ENCODE data around the gene PCDHGA3. TPM values are rescaled to one million over a fixed set of nuclear protein-coding genes. Genes with fewer than 3 reads are reported as not detected.

PCDHGA3 gene
- total RNA-seq, result not detected
- 0.14 TPM for total RNA-seq (2013)

DNA sequence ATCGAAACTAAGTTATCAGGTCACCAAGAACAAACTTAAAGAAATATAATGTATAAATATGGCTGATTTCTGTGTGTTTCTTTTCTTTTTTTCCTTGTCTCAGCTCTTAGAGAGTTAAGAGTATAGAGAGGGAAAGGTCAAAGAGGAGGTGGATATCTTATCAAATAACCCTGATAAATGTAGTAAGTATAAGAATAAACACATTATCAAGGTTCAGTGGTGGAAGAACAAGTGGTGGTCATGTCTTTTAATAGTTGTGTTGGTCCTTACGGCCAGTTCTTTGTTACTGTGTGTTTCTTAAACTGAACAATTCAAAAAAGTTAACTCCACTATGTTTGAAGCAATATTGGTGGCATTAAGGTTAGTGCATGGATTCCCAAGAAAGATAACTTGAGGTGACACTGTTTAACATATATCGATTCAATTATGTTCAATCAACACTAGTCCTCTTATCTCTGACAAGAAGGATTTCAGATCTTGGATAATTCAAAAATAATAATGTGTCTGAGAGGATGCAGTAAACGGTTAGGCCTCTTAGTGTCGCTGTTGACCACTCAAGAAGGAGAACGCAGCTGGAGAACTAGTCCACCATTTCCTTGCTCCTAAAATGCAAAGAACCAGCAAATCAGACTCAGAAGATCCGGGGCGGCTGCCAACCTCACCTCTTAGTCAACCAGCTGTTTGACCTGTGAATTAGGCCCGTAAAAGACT lies at the start of gene PCDHGA3:
Gene PCDHGA3 (plus strand): TSS at position 588 of the 711 bp plus-strand sequence. CDS start 205 bp downstream, outside the sequence.
- no peak within 1 kb of the TSS for H3K27ac ChIP-seq (ENCODE audit: low read length)

DNA sequence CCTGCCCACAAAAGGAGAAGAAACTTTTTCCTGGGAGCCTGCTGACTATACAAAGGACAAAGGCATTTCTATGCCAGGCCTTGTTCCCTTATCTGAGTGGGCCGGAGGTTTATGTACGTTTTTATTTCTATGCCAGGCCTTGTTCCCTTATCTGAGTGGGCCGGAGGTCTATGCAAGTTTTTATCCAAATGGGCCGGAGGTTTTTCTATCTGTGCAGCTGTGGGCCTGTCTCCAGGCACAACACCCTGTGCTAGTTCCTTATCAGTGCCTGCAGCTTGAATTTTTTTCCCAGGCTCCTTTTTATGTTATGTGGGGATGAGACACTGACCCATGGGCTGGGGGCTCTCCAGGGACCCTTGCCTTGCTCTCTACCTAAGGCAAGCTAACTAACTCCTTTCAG lies 45.3 kb upstream of the PCDHGA3 start:
- Histone ChIP-seq H3K9me3 (ENCODE audit: control insufficient read depth, insufficient read depth, low read length) (peaks cover 64% of the 10 kb centered on the region), H3K4me3 (ENCODE audit: low read length) (no peak overlapping the region), H3K4me1 (ENCODE audit: control insufficient read depth, insufficient read depth, low read length) (no peaks in the 10 kb centered on the region), H3K27me3 (ENCODE audit: control insufficient read depth, insufficient read depth, low read length) (no peaks in the 10 kb centered on the region), H3K36me3 (ENCODE audit: control insufficient read depth, insufficient read depth, low read length) (no peaks in the 10 kb centered on the region), H3K27ac (ENCODE audit: low read length) (no peak overlapping the region)
- Mint-ChIP-seq H3K4me1 (peaks cover 0 to 7% of the 10 kb centered on the region in 2 donors), H3K4me3 (no peak overlapping the region), H3K9me3 (peaks cover 8 to 26% of the 10 kb centered on the region in 2 donors), H3K36me3 (peaks cover 49% of the 10 kb centered on the region), H3K27me3 (ENCODE audit: low read depth in 2 of 2) (no peaks in the 10 kb centered on the region), H3K27ac (no peak overlapping the region)
- 96% methylated on average over 4 of the region's 4 CpGs for WGBS (ENCODE audit: insufficient coverage)
- intact Hi-C loops (cut with micrococcal nuclease), result no loop called here
- no peak for DNase-seq
- no peak for TF ChIP-seq CTCF (IDR thresholded peaks at IDR 0.05)
- ATAC-seq, result no peak

More for the DNA sequence above, at the start of gene PCDHGA3:
- peaks cover 8% of the 10 kb centered on the region in 2 donors for H3K9me3 Mint-ChIP-seq
- H3K4me1 Mint-ChIP-seq, result no peaks in the 10 kb centered on the region
- H3K27me3 Mint-ChIP-seq (ENCODE audit: low read depth in 2 of 2), result peaks cover 48 to 85% of the 10 kb centered on the region in 2 donors
- Histone ChIP-seq H3K4me1 (ENCODE audit: control insufficient read depth, insufficient read depth, low read length) (no peaks in the 10 kb centered on the region), H3K27me3 (ENCODE audit: control insufficient read depth, insufficient read depth, low read length) (peaks cover 44% of the 10 kb centered on the region), H3K4me3 (ENCODE audit: low read length) (no peak within 1 kb of the TSS), H3K9me3 (ENCODE audit: control insufficient read depth, insufficient read depth, low read length) (peaks cover 36% of the 10 kb centered on the region), H3K36me3 (ENCODE audit: control insufficient read depth, insufficient read depth, low read length) (no peaks in the 10 kb centered on the region)
- peak within 1 kb of the TSS; percentile 45 for H3K4me3 Mint-ChIP-seq
- intact Hi-C loops (cut with micrococcal nuclease), result no loop called here
- ATAC-seq (peak in 1 of 3 donors; percentile 55), DNase-seq (peak in 1 of 2 donors; percentile 36)
- no peak within 1 kb of the TSS for H3K27ac Mint-ChIP-seq
- 14% methylated on average over 6 of the region's 9 CpGs for WGBS (ENCODE audit: insufficient coverage)
- TF ChIP-seq CTCF (IDR thresholded peaks at IDR 0.05), result no peak
- peaks cover 33% of the 10 kb centered on the region for H3K36me3 Mint-ChIP-seq

DNA sequence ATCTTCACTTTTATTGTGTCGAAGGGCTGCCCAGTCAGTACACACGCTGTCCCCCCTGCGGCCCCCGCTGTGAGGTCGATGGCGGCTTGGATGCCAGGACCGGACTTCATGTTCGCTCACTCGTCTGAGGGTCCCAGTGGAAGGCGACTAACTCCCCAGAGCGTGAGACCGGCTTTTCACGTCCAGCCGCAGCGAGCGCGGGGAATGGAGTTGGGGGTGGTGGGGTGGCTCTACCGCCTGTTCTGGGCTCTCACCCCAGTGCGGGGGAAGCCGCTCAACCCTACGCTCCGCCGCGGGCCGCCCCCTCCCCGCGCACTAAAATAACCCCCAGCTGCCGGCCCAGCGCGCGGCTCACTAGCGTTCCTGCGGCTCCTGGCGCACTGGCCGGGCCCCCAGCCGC lies 39.9 kb upstream of the PCDHGA3 start, which contains the start of gene SLC25A2:
Gene SLC25A2 (minus strand): TSS at position 294 of the 400 bp plus-strand sequence. CDS start 184 bp downstream, at position 110.
- no peak for TF ChIP-seq CTCF (IDR thresholded peaks at IDR 0.05)
- H3K36me3 ChIP-seq (ENCODE audit: control insufficient read depth, insufficient read depth, low read length), result no peaks in the 10 kb centered on the region
- Mint-ChIP-seq H3K4me1 (no peaks in the 10 kb centered on the region), H3K9me3 (peaks cover 4 to 23% of the 10 kb centered on the region in 2 donors), H3K27me3 (ENCODE audit: low read depth in 2 of 2) (no peaks in the 10 kb centered on the region), H3K4me3 (no peak within 1 kb of the TSS), H3K36me3 (peaks cover 38% of the 10 kb centered on the region), H3K27ac (no peak within 1 kb of the TSS)
- WGBS (ENCODE audit: insufficient coverage), result 80% methylated on average over 36 of the region's 36 CpGs
- H3K4me3 ChIP-seq (ENCODE audit: low read length), result no peak within 1 kb of the TSS
- H3K9me3 ChIP-seq (ENCODE audit: control insufficient read depth, insufficient read depth, low read length), result peaks cover 71% of the 10 kb centered on the region
- no peak within 1 kb of the TSS for H3K27ac ChIP-seq (ENCODE audit: low read length)
- no peak for ATAC-seq
- DNase-seq, result no peak
- intact Hi-C loops (cut with micrococcal nuclease), result no loop called here
- H3K4me1 ChIP-seq (ENCODE audit: control insufficient read depth, insufficient read depth, low read length), result no peaks in the 10 kb centered on the region
- H3K27me3 ChIP-seq (ENCODE audit: control insufficient read depth, insufficient read depth, low read length), result no peaks in the 10 kb centered on the region

All from natural killer cell (primary cell).